Trophoblast cell (in vitro differentiated cells and primary cell): ENCODE data around the gene PCBD2.

Source experiments
- DNase-seq, 2 donors: peaks; one replicate each; pipeline ENCODE4 v3.0.0-alpha.2; 2016
- H2AFZ ChIP-seq: 2 replicates; pipeline ENCODE4 v1.6.1; 2013; ENCODE audit warnings: low read length, moderate library complexity, mild to moderate bottlenecking; ENCODE audit not compliant: insufficient read depth, poor library complexity
- H2AK5ac ChIP-seq: 2 replicates; pipeline ENCODE4 v1.6.1; 2013; ENCODE audit warnings: mild to moderate bottlenecking, low read length
- H2BK120ac ChIP-seq: 2 replicates; pipeline ENCODE4 v1.6.1; 2013; ENCODE audit warnings: low read length, mild to moderate bottlenecking, moderate library complexity; ENCODE audit not compliant: insufficient read depth, poor library complexity
- H2BK12ac ChIP-seq: 2 replicates; pipeline ENCODE4 v1.6.1; 2013; ENCODE audit warnings: mild to moderate bottlenecking, low read length, moderate library complexity
- H2BK5ac ChIP-seq: 2 replicates; pipeline ENCODE4 v1.6.1; 2013; ENCODE audit warnings: low read length, low read depth, moderate library complexity, mild to moderate bottlenecking; ENCODE audit not compliant: poor library complexity
- H3K14ac ChIP-seq: 2 replicates; pipeline ENCODE4 v1.6.1; 2013; ENCODE audit warnings: mild to moderate bottlenecking, low read length
- H3K18ac ChIP-seq: 2 replicates; pipeline ENCODE4 v1.6.1; 2013; ENCODE audit warnings: mild to moderate bottlenecking, low read length
- H3K23ac ChIP-seq: 2 replicates; pipeline ENCODE4 v1.6.1; 2013; ENCODE audit warnings: low read length
- H3K27ac ChIP-seq: 2 replicates; pipeline ENCODE4 v1.5.1; 2013; ENCODE audit warnings: low read depth, mild to moderate bottlenecking, inconsistent platforms, low read length, moderate library complexity
- H3K27me3 ChIP-seq: 2 replicates; pipeline ENCODE4 v1.6.1; 2013; ENCODE audit warnings: inconsistent platforms, mild to moderate bottlenecking, low read length, moderate library complexity; ENCODE audit not compliant: insufficient read depth
- H3K36me3 ChIP-seq, 2 experiments: 1 replicate in 1 of 2; 2 replicates in 1 of 2; pipeline ENCODE4 v1.6.1; 2013; ENCODE audit warnings: low read length in 2 of 2, mild to moderate bottlenecking in 2 of 2, moderate library complexity in 1 of 2; ENCODE audit not compliant: insufficient read depth in 2 of 2, control insufficient read depth in 1 of 2
- H3K4ac ChIP-seq: 2 replicates; pipeline ENCODE4 v1.6.1; 2013; ENCODE audit warnings: low read depth, mild to moderate bottlenecking, low read length, moderate library complexity
- H3K4me1 ChIP-seq, 2 experiments: 1 replicate in 1 of 2; 2 replicates in 1 of 2; pipeline ENCODE4 v1.6.1; 2013; ENCODE audit warnings: low read length in 2 of 2, mild to moderate bottlenecking in 2 of 2, moderate library complexity in 1 of 2; ENCODE audit not compliant: insufficient read depth in 2 of 2, control insufficient read depth in 1 of 2
- H3K4me2 ChIP-seq: 2 replicates; pipeline ENCODE4 v1.6.1; 2013; ENCODE audit warnings: inconsistent platforms, mild to moderate bottlenecking, low read length, moderate library complexity
- H3K4me3 ChIP-seq: 2 replicates; pipeline ENCODE4 v1.5.1; 2013; ENCODE audit warnings: mild to moderate bottlenecking, low read depth, low read length, inconsistent platforms
- H3K79me1 ChIP-seq: one replicate; pipeline ENCODE4 v1.6.1; 2013; ENCODE audit warnings: low read length
- H3K79me2 ChIP-seq: 2 replicates; pipeline ENCODE4 v1.6.1; 2013; ENCODE audit warnings: low read length, mild to moderate bottlenecking; ENCODE audit not compliant: control insufficient read depth, insufficient read depth, poor library complexity
- H3K9ac ChIP-seq: 2 replicates; pipeline ENCODE4 v1.6.1; 2013; ENCODE audit warnings: mild to moderate bottlenecking, low read length
- H3K9me3 ChIP-seq: 2 replicates; pipeline ENCODE4 v1.6.1; 2013; ENCODE audit warnings: low read depth, mild to moderate bottlenecking, control low read depth, inconsistent platforms, low read length; ENCODE audit not compliant: insufficient read depth
- H4K12ac ChIP-seq: 2 replicates; pipeline ENCODE4 v1.6.1; 2013; ENCODE audit warnings: low read depth, mild to moderate bottlenecking, low read length, moderate library complexity
- H4K8ac ChIP-seq: 2 replicates; pipeline ENCODE4 v1.6.1; 2013; ENCODE audit warnings: low read depth, mild to moderate bottlenecking, low read length, moderate library complexity
- H4K91ac ChIP-seq: one replicate; pipeline ENCODE4 v1.6.1; 2013; ENCODE audit warnings: low read depth, mild to moderate bottlenecking, low read length, moderate library complexity
- WGBS: extraction: QIAGEN DNeasy Blood & Tissue Kit; methylation state at CpG from one replicate; pipeline ENCODE4 v1.1.7; 2013; ENCODE audit warnings: missing lambda C conversion rate; ENCODE audit not compliant: insufficient read length, insufficient coverage; ENCODE audit errors: extremely low coverage; 5-methylcytosine and 5-hydroxymethylcytosine counted together

PCBD2 gene

DNA sequence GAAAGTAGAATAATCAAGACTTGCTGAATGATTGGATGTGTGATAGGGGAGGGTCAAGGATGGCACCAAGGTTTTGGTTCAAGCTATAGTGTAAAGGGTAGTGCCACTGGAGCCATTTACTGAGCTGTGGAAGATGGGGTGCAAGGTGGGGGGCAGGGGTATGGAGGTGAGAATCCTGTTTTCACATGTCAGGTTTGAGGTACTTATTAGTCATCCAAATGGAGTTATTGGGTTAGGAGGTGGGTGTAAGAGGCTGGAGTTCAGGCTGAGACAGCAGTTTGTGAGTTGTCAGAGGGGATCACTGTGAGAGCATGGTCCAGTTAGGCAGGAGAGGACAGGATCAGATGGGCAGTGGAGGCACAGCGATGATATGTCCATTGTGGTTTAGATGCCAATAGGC, 8.9 kb downstream of the PCBD2 start:
- H3K4ac ChIP-seq: no peak overlapping the region
- peaks cover 2% of the 10 kb centered on the region for H3K9me3 ChIP-seq
- no peak for DNase-seq
- no peak overlapping the region for H3K14ac ChIP-seq
- no peak overlapping the region for H2BK120ac ChIP-seq
- no CpG with 5 or more reads among the region's 1 CpG for WGBS
- H2BK5ac ChIP-seq: no peak overlapping the region
- no peak overlapping the region for H4K12ac ChIP-seq
- no peaks in the 10 kb centered on the region for H3K27me3 ChIP-seq
- H4K8ac ChIP-seq: no peak overlapping the region
- no peaks in the 10 kb centered on the region for H3K79me1 ChIP-seq
- H3K27ac ChIP-seq: no peak overlapping the region
- H3K18ac ChIP-seq: no peak overlapping the region
- no peak overlapping the region for H3K4me3 ChIP-seq
- H3K36me3 ChIP-seq: peaks cover 5 to 6% of the 10 kb centered on the region in 2 experiments
- H2BK12ac ChIP-seq: no peak overlapping the region
- no peak overlapping the region for H3K9ac ChIP-seq
- H3K79me2 ChIP-seq: no peaks in the 10 kb centered on the region
- H3K23ac ChIP-seq: peak overlapping the region; percentile 20
- no peak overlapping the region for H2AFZ ChIP-seq
- H4K91ac ChIP-seq: no peak overlapping the region
- H3K4me1 ChIP-seq: no peaks in the 10 kb centered on the region
- H2AK5ac ChIP-seq: no peak overlapping the region
- no peak overlapping the region for H3K4me2 ChIP-seq

DNA sequence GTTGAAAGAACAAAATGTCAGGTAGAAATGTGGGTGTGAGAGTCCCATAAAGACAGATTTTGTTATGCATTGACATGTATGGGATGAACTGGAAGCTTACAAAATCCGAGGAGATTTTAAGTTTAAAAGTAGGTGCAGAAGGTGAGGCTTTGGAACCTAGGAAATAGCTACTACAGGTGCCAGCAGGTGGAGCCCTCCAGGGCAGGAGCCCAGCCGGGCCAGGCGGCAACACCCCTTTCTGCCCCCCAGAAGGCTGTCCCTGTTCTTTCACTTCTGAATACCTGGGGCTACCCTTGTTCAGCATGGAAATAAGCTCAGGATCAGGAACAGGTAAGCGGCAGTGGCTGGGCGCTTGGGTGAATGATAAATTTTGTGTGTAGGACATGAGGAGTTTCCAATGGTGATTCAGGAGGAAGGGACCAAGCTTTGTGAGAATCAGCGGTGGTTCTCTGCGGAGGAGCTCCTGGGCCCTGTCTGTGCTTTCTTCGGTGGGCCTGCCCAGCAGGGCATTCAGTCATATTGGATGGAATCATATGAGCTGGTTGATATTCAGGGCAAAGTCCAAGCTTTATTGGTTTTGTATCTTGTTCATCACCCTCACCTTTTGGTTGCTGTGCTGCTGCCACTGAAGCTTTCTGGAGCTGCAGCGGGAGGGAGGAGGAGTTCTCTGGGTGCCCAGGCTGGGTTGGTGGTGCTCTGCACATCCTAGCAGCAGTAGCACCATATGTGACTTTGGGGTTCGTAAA, 12.3 kb downstream of the PCBD2 start:
- Histone ChIP-seq H2BK12ac (no peak overlapping the region), H4K12ac (no peak overlapping the region), H2BK5ac (no peak overlapping the region), H3K4me3 (no peak overlapping the region), H4K8ac (no peak overlapping the region), H3K79me2 (no peaks in the 10 kb centered on the region), H3K27me3 (no peaks in the 10 kb centered on the region), H3K27ac (no peak overlapping the region), H3K4me2 (no peak overlapping the region), H3K23ac (no peak overlapping the region), H3K18ac (no peak overlapping the region), H2AFZ (no peak overlapping the region), H3K14ac (no peak overlapping the region), H3K79me1 (no peaks in the 10 kb centered on the region), H3K9me3 (peaks cover 2% of the 10 kb centered on the region), H3K9ac (no peak overlapping the region), H3K36me3 (peaks cover 4 to 6% of the 10 kb centered on the region in 2 experiments), H2AK5ac (no peak overlapping the region), H3K4me1 (no peaks in the 10 kb centered on the region), H4K91ac (no peak overlapping the region), H3K4ac (no peak overlapping the region), H2BK120ac (no peak overlapping the region)
- DNase-seq: peak in 1 of 2 donors; percentile 4
- no CpG with 5 or more reads among the region's 10 CpGs for WGBS

DNA sequence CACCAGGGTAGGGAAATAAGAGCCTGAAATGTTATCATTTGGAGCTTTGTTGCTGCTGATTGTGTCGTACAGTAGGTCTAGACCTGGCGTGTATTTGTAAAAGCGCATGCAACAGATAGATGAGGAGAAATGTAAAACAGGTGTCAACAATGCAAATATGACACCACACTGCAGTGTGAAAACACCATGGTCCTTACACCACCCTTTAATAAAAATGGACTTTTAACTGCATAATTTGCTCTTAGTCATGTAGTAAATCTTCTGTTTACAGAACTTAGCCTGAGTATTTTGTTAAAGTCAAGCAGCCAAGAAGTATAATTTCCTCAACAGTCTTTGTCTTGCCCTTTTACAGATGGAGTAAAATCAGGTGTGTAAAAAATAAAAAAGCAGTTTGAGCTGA, 13.9 kb downstream of the PCBD2 start:
- H2AFZ ChIP-seq: no peak overlapping the region
- H3K9me3 ChIP-seq: peaks cover 2% of the 10 kb centered on the region
- H3K14ac ChIP-seq: no peak overlapping the region
- H2AK5ac ChIP-seq: no peak overlapping the region
- no peak overlapping the region for H3K23ac ChIP-seq
- H3K27ac ChIP-seq: no peak overlapping the region
- no peak overlapping the region for H3K4ac ChIP-seq
- peaks cover 3 to 6% of the 10 kb centered on the region in 2 experiments for H3K36me3 ChIP-seq
- no peak overlapping the region for H3K18ac ChIP-seq
- no peak overlapping the region for H4K91ac ChIP-seq
- WGBS: no CpG with 5 or more reads among the region's 3 CpGs
- no peak overlapping the region for H4K12ac ChIP-seq
- H2BK12ac ChIP-seq: no peak overlapping the region
- no peak overlapping the region for H4K8ac ChIP-seq
- H3K4me1 ChIP-seq: no peaks in the 10 kb centered on the region
- no peak overlapping the region for H3K9ac ChIP-seq
- H2BK5ac ChIP-seq: no peak overlapping the region
- H3K79me2 ChIP-seq: no peaks in the 10 kb centered on the region
- no peaks in the 10 kb centered on the region for H3K79me1 ChIP-seq
- no peak overlapping the region for H3K4me2 ChIP-seq
- H3K27me3 ChIP-seq: no peaks in the 10 kb centered on the region
- H3K4me3 ChIP-seq: no peak overlapping the region
- DNase-seq: no peak
- H2BK120ac ChIP-seq: no peak overlapping the region

DNA sequence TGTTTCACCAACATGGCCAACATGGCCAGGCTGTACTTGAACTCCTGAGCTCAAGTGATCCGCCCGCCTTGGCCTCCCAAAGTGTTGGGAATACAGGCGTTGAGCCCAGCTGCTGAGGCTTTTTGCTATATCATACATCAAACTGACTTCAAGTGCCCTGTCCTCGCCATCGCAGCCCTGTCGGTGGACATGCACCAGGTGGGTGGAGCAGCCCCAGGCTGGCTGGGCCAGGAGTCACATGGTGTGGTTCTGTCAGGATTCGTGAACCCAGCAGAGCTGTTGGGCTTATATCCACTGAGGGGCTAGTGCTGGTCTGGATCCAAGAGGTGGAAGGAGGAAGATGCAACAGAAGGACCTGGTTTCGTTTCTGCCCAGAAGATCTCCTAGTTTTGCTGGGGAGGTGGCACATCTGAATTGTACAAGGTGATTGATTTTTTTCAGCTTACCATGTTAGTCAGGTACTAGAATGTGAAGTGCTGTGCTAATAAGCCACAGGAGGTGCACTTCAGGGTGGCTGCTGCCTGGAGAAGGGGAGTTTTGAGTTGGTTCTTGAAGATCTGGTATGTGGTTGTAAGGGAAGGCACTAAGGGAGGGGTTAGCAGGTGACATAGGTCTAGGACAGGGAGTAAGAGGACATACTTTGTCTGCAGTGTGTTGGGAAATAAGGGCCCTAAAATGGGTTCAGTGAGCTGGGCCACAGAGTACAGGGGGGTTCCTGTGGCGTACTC, 16.1 kb downstream of the PCBD2 start:
- no peak overlapping the region for H2BK5ac ChIP-seq
- DNase-seq: no peak

More for the DNA sequence above, 16.1 kb downstream of the PCBD2 start:
- Histone ChIP-seq H3K4me3 (no peak overlapping the region), H3K4me1 (no peaks in the 10 kb centered on the region), H4K8ac (no peak overlapping the region), H3K79me2 (no peaks in the 10 kb centered on the region), H4K12ac (no peak overlapping the region), H3K9me3 (no peaks in the 10 kb centered on the region), H2BK12ac (no peak overlapping the region), H3K36me3 (peaks cover 0 to 2% of the 10 kb centered on the region in 2 experiments), H3K27ac (no peak overlapping the region), H3K9ac (no peak overlapping the region), H3K4me2 (no peak overlapping the region), H3K18ac (no peak overlapping the region), H3K27me3 (no peaks in the 10 kb centered on the region), H4K91ac (no peak overlapping the region), H3K14ac (no peak overlapping the region), H3K23ac (no peak overlapping the region), H2AK5ac (no peak overlapping the region), H3K79me1 (no peaks in the 10 kb centered on the region), H2AFZ (peak overlapping the region; percentile 27), H3K4ac (no peak overlapping the region), H2BK120ac (no peak overlapping the region)
- WGBS: no CpG with 5 or more reads among the region's 9 CpGs
